Osteocyte (in vitro differentiated cells): ENCODE measurements around the gene FEZF2. TPM values are rescaled to one million over a fixed set of nuclear protein-coding genes. Genes with fewer than 3 reads are reported as not detected.

Experiments
- DNase-seq: peaks from one replicate; pipeline ENCODE4 v3.0.0; 2021; ENCODE audit warnings: mixed read lengths; ENCODE audit not compliant: unreplicated experiment; ENCODE audit errors: extremely low spot score
- H3K27ac Mint-ChIP-seq: one replicate; pipeline ENCODE4 v1.8.0; 2021; ENCODE audit warnings: mild to moderate bottlenecking, mixed read lengths; ENCODE audit not compliant: unreplicated experiment
- H3K27me3 Mint-ChIP-seq: one replicate; pipeline ENCODE4 v1.8.0; 2021; ENCODE audit warnings: mixed read lengths; ENCODE audit not compliant: unreplicated experiment
- H3K36me3 Mint-ChIP-seq: one replicate; pipeline ENCODE4 v1.8.0; 2021; ENCODE audit warnings: mixed read lengths; ENCODE audit not compliant: unreplicated experiment
- H3K4me1 Mint-ChIP-seq: one replicate; pipeline ENCODE4 v1.8.0; 2021; ENCODE audit warnings: mixed read lengths; ENCODE audit not compliant: unreplicated experiment
- H3K4me3 Mint-ChIP-seq: one replicate; pipeline ENCODE4 v1.8.0; 2021; ENCODE audit warnings: mild to moderate bottlenecking, moderate library complexity, mixed read lengths; ENCODE audit not compliant: unreplicated experiment
- H3K9me3 Mint-ChIP-seq: one replicate; pipeline ENCODE4 v1.8.0; 2021; ENCODE audit warnings: mixed read lengths; ENCODE audit not compliant: unreplicated experiment
- CTCF ChIP-seq: fragments of 200-600 bp; sonication (generic); IDR thresholded peaks from 2 replicates; pipeline ENCODE4 v1.5.0; 2021; ENCODE audit warnings: antibody characterized with exemption, mild to moderate bottlenecking, moderate library complexity
- total RNA-seq: library from RNA; stranded (reverse); gene quantifications from 2 replicates; pipeline ENCODE4 v1.2.1, GENCODE V29; 2021

Gene FEZF2
- total RNA-seq, 1 donor from 2014 or later: not detected

GRCh38 chr3:62355703-62356102 lies 17.6 kb downstream of the FEZF2 start:
- H3K27ac Mint-ChIP-seq: no peak overlapping the region
- no peak overlapping the region for H3K4me3 Mint-ChIP-seq
- DNase-seq: no peak
- no peaks in the 10 kb centered on the region for H3K4me1 Mint-ChIP-seq
- peaks cover 37% of the 10 kb centered on the region for H3K27me3 Mint-ChIP-seq
- TF ChIP-seq CTCF: no peak
- H3K9me3 Mint-ChIP-seq: no peaks in the 10 kb centered on the region
- no peaks in the 10 kb centered on the region for H3K36me3 Mint-ChIP-seq

DNA sequence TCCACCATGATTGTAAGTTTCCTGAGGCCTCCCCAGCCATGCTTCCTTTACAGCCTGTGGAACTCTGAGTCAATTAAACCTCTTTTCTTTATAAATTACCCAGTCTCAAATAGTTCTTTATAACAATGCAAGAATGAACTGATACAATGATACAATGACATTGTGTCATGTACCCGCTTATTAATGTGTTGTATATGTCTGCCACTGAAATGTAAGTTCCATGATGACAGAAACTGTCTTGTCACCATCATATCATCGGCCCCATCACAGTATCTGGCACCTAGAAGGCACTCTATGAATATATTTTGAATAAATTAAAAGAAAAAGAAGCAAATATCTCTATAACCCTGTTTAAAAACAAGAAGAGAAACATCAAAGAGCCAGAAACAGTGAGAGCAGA lies 29.6 kb downstream of the FEZF2 start:
- H3K4me1 Mint-ChIP-seq: no peaks in the 10 kb centered on the region
- DNase-seq: no peak
- peaks cover 28% of the 10 kb centered on the region for H3K27me3 Mint-ChIP-seq
- no peak overlapping the region for H3K4me3 Mint-ChIP-seq
- H3K36me3 Mint-ChIP-seq: no peaks in the 10 kb centered on the region
- H3K9me3 Mint-ChIP-seq: no peaks in the 10 kb centered on the region
- TF ChIP-seq CTCF: no peak
- no peak overlapping the region for H3K27ac Mint-ChIP-seq

DNA sequence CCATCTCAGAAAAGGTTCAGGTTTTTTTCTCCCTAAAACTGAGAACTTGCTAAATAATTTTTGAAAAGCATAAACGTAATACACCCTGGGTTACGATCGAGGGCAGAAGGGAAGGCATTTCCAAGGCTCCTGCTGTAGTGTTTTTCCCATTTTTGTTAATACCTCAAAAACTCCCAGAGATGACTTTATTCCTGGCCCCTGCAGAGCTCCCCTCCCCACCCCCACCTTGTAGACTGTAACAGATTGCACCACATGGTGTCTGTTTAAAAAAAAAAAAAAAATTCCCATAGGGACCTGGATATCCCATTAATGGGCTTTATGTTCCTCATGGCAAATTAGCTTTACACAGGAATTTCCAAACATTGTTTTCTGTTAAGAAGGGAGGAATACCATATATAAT lies 38.2 kb downstream of the FEZF2 start:
- H3K27ac Mint-ChIP-seq: no peak overlapping the region
- H3K4me1 Mint-ChIP-seq: no peaks in the 10 kb centered on the region
- peaks cover 2% of the 10 kb centered on the region for H3K36me3 Mint-ChIP-seq
- H3K9me3 Mint-ChIP-seq: no peaks in the 10 kb centered on the region
- TF ChIP-seq CTCF: no peak
- H3K4me3 Mint-ChIP-seq: no peak overlapping the region
- DNase-seq: no peak
- H3K27me3 Mint-ChIP-seq: no peaks in the 10 kb centered on the region

GRCh38 chr3:62332835-62333244 lies 40.5 kb downstream of the FEZF2 start:
- H3K36me3 Mint-ChIP-seq: peaks cover 2% of the 10 kb centered on the region
- H3K27me3 Mint-ChIP-seq: no peaks in the 10 kb centered on the region
- H3K4me1 Mint-ChIP-seq: no peaks in the 10 kb centered on the region
- TF ChIP-seq CTCF: peak; percentile 67
- no peak for DNase-seq
- H3K27ac Mint-ChIP-seq: no peak overlapping the region
- H3K4me3 Mint-ChIP-seq: no peak overlapping the region
- H3K9me3 Mint-ChIP-seq: no peaks in the 10 kb centered on the region

GRCh38 chr3:62332017-62332416 lies 41.3 kb downstream of the FEZF2 start:
- H3K4me1 Mint-ChIP-seq: no peaks in the 10 kb centered on the region
- TF ChIP-seq CTCF: no peak
- H3K4me3 Mint-ChIP-seq: no peak overlapping the region
- no peak for DNase-seq
- no peaks in the 10 kb centered on the region for H3K9me3 Mint-ChIP-seq
- no peak overlapping the region for H3K27ac Mint-ChIP-seq
- H3K27me3 Mint-ChIP-seq: no peaks in the 10 kb centered on the region
- peaks cover 2% of the 10 kb centered on the region for H3K36me3 Mint-ChIP-seq
